SU-DHL-6 (cell line): ENCODE results near the gene SETDB1.

ENCODE experiments used
- EZH2phosphoT487 ChIP-seq: fragments of 200-600 bp; sonication (generic), shearing (Covaris generic); conservative IDR thresholded peaks from 2 replicates; pipeline ENCODE4 v1.6.1; 2018; ENCODE audit warnings: mild to moderate bottlenecking, antibody characterized with exemption, low read length, moderate library complexity, mixed read lengths
- TF ChIP-seq, protein P1 (sequence below): fragments of 200-600 bp; sonication (generic); IDR thresholded peaks from one replicate; pipeline ENCODE4 v1.5.1; 2017; ENCODE audit warnings: antibody characterized with exemption, mild to moderate bottlenecking, low read length, moderate library complexity; ENCODE audit not compliant: insufficient read depth, poor library complexity, severe bottlenecking

DNA sequence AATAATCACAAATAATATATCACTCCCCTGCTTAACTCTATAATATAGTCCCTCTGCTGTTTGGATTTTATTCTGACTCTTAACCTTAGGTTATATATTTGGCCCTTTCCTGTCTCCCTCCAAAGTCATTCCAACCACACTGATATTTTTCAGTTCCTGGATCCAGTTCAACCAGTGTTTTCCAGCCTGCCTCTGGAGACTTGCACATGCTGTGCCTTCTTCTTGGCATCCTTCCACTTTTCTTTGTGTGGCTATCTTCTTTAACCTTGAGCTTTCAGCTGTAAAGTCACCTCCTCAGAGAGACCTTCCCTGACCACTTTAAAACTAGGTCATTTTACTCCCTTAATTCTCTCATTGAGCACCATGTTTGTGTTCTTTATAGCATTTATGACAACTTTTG lies 29.1 kb downstream of the SETDB1 start:
- TF ChIP-seq, protein P1, sequence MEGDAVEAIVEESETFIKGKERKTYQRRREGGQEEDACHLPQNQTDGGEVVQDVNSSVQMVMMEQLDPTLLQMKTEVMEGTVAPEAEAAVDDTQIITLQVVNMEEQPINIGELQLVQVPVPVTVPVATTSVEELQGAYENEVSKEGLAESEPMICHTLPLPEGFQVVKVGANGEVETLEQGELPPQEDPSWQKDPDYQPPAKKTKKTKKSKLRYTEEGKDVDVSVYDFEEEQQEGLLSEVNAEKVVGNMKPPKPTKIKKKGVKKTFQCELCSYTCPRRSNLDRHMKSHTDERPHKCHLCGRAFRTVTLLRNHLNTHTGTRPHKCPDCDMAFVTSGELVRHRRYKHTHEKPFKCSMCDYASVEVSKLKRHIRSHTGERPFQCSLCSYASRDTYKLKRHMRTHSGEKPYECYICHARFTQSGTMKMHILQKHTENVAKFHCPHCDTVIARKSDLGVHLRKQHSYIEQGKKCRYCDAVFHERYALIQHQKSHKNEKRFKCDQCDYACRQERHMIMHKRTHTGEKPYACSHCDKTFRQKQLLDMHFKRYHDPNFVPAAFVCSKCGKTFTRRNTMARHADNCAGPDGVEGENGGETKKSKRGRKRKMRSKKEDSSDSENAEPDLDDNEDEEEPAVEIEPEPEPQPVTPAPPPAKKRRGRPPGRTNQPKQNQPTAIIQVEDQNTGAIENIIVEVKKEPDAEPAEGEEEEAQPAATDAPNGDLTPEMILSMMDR = no peak
- TF ChIP-seq EZH2phosphoT487 = no peak
